Erythroblast (primary cell): Measurements from ENCODE around the gene SNX30.

Experiments
- GATA1 ChIP-seq: IDR thresholded peaks from 2 replicates; pipeline ENCODE4 v1.6.1; 2011; ENCODE audit warnings: low read depth, mild to moderate bottlenecking, control low read depth, low read length, moderate library complexity
- POLR2A ChIP-seq: IDR thresholded peaks from 2 replicates; pipeline ENCODE4 v1.6.1; 2011; ENCODE audit warnings: mild to moderate bottlenecking, low read length

- TF ChIP-seq POLR2A = no peak
- TF ChIP-seq GATA1 = no peak
Measured at GRCh38 chr9:112777914-112778313, 27.4 kb downstream of the SNX30 start.
